Neural cell (in vitro differentiated cells): Measurements from ENCODE around the gene TAOK2. TPM values are rescaled to one million over a fixed set of nuclear protein-coding genes. Genes with fewer than 3 reads are reported as not detected.

Source experiments
- H2AFZ ChIP-seq: fragments of 200-600, 300-800 bp; sonication (generic), shearing (Covaris generic); 2 replicates; pipeline ENCODE4 v1.6.0; 2014; ENCODE audit warnings: low read depth, mild to moderate bottlenecking, antibody characterized with exemption, low read length, moderate library complexity
- H3F3A ChIP-seq: fragments of 200-600 bp; shearing (Covaris generic); 2 replicates; pipeline ENCODE4 v1.6.1; 2016; ENCODE audit warnings: mild to moderate bottlenecking, moderate library complexity, mixed read lengths, antibody characterized with exemption, low read length; ENCODE audit not compliant: insufficient read depth, poor library complexity, severe bottlenecking
- H3K27ac ChIP-seq: fragments of 200-600, 300-800 bp; sonication (generic), shearing (Covaris generic); 2 replicates; pipeline ENCODE4 v1.5.1; 2014; ENCODE audit warnings: mild to moderate bottlenecking, low read length, moderate library complexity
- H3K27me3 ChIP-seq: fragments of 300-800, 200-600 bp; sonication (generic), shearing (Covaris generic); 2 replicates; pipeline ENCODE4 v1.6.0; 2014; ENCODE audit warnings: mild to moderate bottlenecking, low read depth, low read length, moderate library complexity; ENCODE audit not compliant: insufficient read depth
- H3K36me3 ChIP-seq: fragments of 300-800, 200-600 bp; sonication (generic), shearing (Covaris generic); 2 replicates; pipeline ENCODE4 v1.5.1; 2014; ENCODE audit warnings: mild to moderate bottlenecking, antibody characterized with exemption, low read length, moderate library complexity; ENCODE audit not compliant: insufficient read depth
- H3K4me2 ChIP-seq: fragments of 300-800, 200-600 bp; sonication (generic), shearing (Covaris generic); 2 replicates; pipeline ENCODE4 v1.6.0; 2014; ENCODE audit warnings: mild to moderate bottlenecking, low read length
- H3K4me3 ChIP-seq: fragments of 300-800, 200-600 bp; sonication (generic), shearing (Covaris generic); 2 replicates; pipeline ENCODE4 v1.5.1; 2014; ENCODE audit warnings: mild to moderate bottlenecking, low read length, moderate library complexity
- H3K79me2 ChIP-seq: fragments of 200-600 bp; shearing (Covaris generic); replicated peaks from 2 replicates; pipeline ENCODE4 v1.6.0; 2014; ENCODE audit warnings: mild to moderate bottlenecking, low read length, moderate library complexity; ENCODE audit not compliant: insufficient read depth
- H3K9ac ChIP-seq: fragments of 300-800, 200-600 bp; sonication (generic), shearing (Covaris generic); 2 replicates; pipeline ENCODE4 v1.6.1; 2016; ENCODE audit warnings: mild to moderate bottlenecking, low read length, mixed read lengths
- H3K9me2 ChIP-seq: fragments of 200-600 bp; shearing (Covaris generic); 2 replicates; pipeline ENCODE4 v1.6.1; 2016; ENCODE audit warnings: mild to moderate bottlenecking, low read length, mixed read lengths; ENCODE audit not compliant: insufficient read depth
- H3K9me3 ChIP-seq: fragments of 200-600, 300-800 bp; sonication (generic), shearing (Covaris generic); 2 replicates; pipeline ENCODE4 v1.6.1; 2016; ENCODE audit warnings: mild to moderate bottlenecking, mixed run types, low read length, moderate library complexity, mixed read lengths
- H4K20me1 ChIP-seq: fragments of 200-600 bp; shearing (Covaris generic); 2 replicates; pipeline ENCODE4 v1.6.1; 2016; ENCODE audit warnings: mild to moderate bottlenecking, mixed run types; ENCODE audit not compliant: insufficient read depth
- EP300 ChIP-seq: fragments of 450-650 bp; conservative IDR thresholded peaks from 2 replicates; pipeline ENCODE4 v1.6.1; 2014; ENCODE audit warnings: antibody characterized with exemption, mild to moderate bottlenecking, moderate library complexity; ENCODE audit not compliant: poor library complexity, severe bottlenecking
- EZH2 ChIP-seq: fragments of 200-600, 300-800 bp; shearing (Covaris generic), sonication (generic); IDR thresholded peaks from 2 replicates; pipeline ENCODE4 v1.6.1; 2014; ENCODE audit warnings: antibody characterized with exemption, low read length, borderline replicate concordance, mild to moderate bottlenecking; ENCODE audit not compliant: insufficient read depth, poor library complexity, severe bottlenecking
- MXI1 ChIP-seq: fragments of 450-650 bp; conservative IDR thresholded peaks from 2 replicates; pipeline ENCODE4 v1.6.1; 2014; ENCODE audit warnings: antibody characterized with exemption, mild to moderate bottlenecking; ENCODE audit not compliant: poor library complexity, severe bottlenecking
- POLR2AphosphoS5 ChIP-seq: IDR thresholded peaks from 2 replicates; pipeline ENCODE4 v1.6.1; 2012
- RAD21 ChIP-seq: fragments of 450-650 bp; conservative IDR thresholded peaks from 2 replicates; pipeline ENCODE4 v1.6.1; 2014; ENCODE audit warnings: antibody characterized with exemption, mild to moderate bottlenecking, moderate library complexity
- SMC3 ChIP-seq: fragments of 450-650 bp; conservative IDR thresholded peaks from 2 replicates; pipeline ENCODE4 v1.6.1; 2014; ENCODE audit warnings: antibody characterized with exemption, mild to moderate bottlenecking, moderate library complexity; ENCODE audit not compliant: poor library complexity
- TAF1 ChIP-seq: IDR thresholded peaks from 2 replicates; pipeline ENCODE4 v1.6.1; 2012; ENCODE audit warnings: low read depth
- polyA plus RNA-seq: library from polyadenylated mRNA; depleted of rRNA; stranded (reverse); fragments of >200 nt; gene quantifications from 2 replicates; pipeline ENCODE4 v1.2.3, GENCODE V29; 2014
- TF ChIP-seq, protein P1 (sequence below): IDR thresholded peaks from 2 replicates; pipeline ENCODE4 v1.6.1; 2012; ENCODE audit warnings: borderline replicate concordance
- TF ChIP-seq, protein P2 (sequence below): fragments of 450-650 bp; IDR thresholded peaks from 2 replicates; pipeline ENCODE4 v1.5.1; 2014; ENCODE audit warnings: antibody characterized with exemption, mild to moderate bottlenecking, moderate library complexity; ENCODE audit not compliant: poor library complexity, severe bottlenecking

TAOK2 gene
- polyA plus RNA-seq, 1 donor from 2014 or later: 62.7 TPM

DNA sequence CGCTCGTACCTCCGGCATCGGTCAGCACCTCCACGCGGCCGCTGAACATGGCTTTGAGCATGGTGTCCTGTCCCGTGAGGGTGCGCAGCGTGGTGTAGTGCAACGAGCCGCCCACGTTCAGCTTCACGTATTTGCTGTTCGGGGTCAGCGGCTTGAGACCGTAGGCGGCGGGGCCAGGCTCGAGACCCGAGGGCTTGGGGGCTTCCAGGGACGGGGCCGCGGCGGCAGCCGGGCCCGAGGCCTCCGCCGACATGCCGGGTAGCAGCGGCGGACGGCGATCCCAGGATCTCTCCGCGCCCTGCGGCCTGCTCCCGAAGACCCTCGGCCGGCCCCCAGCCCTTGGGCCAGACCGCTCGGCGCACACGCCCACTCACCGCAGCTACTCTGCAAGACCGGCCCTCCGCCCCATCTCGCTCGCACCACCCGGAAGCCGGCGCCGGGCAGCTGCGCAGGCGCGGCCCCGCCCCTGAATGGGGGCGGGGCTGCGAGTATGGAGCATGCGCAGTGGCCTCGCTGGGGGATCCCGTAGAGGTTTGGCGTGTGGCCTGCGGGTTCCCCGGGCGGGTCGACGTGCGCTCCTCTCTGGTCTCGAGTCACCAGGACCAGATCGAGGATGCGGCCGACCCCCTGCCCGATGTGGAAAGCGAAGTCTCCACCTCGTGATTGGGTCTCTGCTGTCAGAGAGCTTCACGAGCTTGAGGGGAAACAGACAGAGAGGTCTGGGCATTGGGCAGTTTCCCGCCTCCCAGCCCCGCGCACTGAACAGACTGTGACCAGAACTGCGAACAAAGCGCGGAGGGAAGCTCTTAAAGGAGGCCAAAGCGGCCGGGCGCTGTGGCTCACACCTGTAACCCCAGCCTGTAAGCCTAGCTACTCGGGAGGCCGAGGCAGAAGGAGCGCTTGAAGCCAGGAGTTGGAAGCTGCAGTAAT lies 47.6 kb upstream of the TAOK2 start, which contains the start of gene KCTD13:
Gene KCTD13, minus strand, starts transcription at position 446 of the 930 bp plus-strand sequence. Its CDS starts 193 bp downstream, at position 253.
- peak within 1 kb of the TSS; percentile 82 for H3K9ac ChIP-seq
- H3K36me3 ChIP-seq: no peaks in the 10 kb centered on the region
- no peaks in the 10 kb centered on the region for H3K9me3 ChIP-seq
- H3K9me2 ChIP-seq: no peaks in the 10 kb centered on the region
- peak within 1 kb of the TSS; percentile 89 for H2AFZ ChIP-seq
- peak within 1 kb of the TSS; percentile 84 for H3K27ac ChIP-seq
- TF ChIP-seq POLR2AphosphoS5: peak; percentile 96
- no peak for TF ChIP-seq EZH2
- peak; percentile 9 for TF ChIP-seq RAD21
- no peak for TF ChIP-seq EP300
- TF ChIP-seq, protein P1, sequence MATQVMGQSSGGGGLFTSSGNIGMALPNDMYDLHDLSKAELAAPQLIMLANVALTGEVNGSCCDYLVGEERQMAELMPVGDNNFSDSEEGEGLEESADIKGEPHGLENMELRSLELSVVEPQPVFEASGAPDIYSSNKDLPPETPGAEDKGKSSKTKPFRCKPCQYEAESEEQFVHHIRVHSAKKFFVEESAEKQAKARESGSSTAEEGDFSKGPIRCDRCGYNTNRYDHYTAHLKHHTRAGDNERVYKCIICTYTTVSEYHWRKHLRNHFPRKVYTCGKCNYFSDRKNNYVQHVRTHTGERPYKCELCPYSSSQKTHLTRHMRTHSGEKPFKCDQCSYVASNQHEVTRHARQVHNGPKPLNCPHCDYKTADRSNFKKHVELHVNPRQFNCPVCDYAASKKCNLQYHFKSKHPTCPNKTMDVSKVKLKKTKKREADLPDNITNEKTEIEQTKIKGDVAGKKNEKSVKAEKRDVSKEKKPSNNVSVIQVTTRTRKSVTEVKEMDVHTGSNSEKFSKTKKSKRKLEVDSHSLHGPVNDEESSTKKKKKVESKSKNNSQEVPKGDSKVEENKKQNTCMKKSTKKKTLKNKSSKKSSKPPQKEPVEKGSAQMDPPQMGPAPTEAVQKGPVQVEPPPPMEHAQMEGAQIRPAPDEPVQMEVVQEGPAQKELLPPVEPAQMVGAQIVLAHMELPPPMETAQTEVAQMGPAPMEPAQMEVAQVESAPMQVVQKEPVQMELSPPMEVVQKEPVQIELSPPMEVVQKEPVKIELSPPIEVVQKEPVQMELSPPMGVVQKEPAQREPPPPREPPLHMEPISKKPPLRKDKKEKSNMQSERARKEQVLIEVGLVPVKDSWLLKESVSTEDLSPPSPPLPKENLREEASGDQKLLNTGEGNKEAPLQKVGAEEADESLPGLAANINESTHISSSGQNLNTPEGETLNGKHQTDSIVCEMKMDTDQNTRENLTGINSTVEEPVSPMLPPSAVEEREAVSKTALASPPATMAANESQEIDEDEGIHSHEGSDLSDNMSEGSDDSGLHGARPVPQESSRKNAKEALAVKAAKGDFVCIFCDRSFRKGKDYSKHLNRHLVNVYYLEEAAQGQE: peak; percentile 81
- TF ChIP-seq MXI1: peak; percentile 86
- peak; percentile 78 for TF ChIP-seq TAF1
- TF ChIP-seq, protein P2, sequence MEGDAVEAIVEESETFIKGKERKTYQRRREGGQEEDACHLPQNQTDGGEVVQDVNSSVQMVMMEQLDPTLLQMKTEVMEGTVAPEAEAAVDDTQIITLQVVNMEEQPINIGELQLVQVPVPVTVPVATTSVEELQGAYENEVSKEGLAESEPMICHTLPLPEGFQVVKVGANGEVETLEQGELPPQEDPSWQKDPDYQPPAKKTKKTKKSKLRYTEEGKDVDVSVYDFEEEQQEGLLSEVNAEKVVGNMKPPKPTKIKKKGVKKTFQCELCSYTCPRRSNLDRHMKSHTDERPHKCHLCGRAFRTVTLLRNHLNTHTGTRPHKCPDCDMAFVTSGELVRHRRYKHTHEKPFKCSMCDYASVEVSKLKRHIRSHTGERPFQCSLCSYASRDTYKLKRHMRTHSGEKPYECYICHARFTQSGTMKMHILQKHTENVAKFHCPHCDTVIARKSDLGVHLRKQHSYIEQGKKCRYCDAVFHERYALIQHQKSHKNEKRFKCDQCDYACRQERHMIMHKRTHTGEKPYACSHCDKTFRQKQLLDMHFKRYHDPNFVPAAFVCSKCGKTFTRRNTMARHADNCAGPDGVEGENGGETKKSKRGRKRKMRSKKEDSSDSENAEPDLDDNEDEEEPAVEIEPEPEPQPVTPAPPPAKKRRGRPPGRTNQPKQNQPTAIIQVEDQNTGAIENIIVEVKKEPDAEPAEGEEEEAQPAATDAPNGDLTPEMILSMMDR: no peak
- no peak for TF ChIP-seq SMC3
- no peaks in the 10 kb centered on the region for H3K27me3 ChIP-seq
- H3K4me2 ChIP-seq: peak within 1 kb of the TSS; percentile 92
- peaks cover 9% of the 10 kb centered on the region for H3K79me2 ChIP-seq
- no peaks in the 10 kb centered on the region for H4K20me1 ChIP-seq
- peaks cover 3% of the 10 kb centered on the region for H3F3A ChIP-seq
- peak within 1 kb of the TSS; percentile 94 for H3K4me3 ChIP-seq

DNA sequence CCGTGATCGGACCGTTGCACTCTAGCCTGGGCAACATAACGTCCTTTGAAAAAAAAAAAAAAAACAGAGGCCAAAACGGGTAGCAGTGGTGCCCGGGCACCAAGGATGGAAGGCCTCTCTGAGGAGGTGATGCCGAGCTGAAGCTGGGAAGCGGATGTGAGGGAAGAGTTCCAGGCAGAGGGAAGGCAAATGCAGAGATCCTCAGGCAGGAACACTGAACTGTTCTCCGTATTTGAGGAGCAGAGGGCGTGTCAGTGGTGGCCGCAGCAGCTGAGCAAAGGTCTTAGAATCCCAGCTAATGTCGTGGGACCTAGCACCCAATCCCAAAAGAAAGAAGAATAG lies 47.0 kb upstream of the TAOK2 start:
- Histone ChIP-seq H2AFZ (peak overlapping the region; percentile 89), H3K27me3 (no peaks in the 10 kb centered on the region), H3K4me2 (peak overlapping the region; percentile 71), H3K9me3 (no peaks in the 10 kb centered on the region), H3K9me2 (no peaks in the 10 kb centered on the region), H3K9ac (peak overlapping the region; percentile 82), H3K27ac (peak overlapping the region; percentile 84), H3F3A (peaks cover 3% of the 10 kb centered on the region), H3K36me3 (no peaks in the 10 kb centered on the region), H4K20me1 (no peaks in the 10 kb centered on the region), H3K79me2 (peaks cover 9% of the 10 kb centered on the region), H3K4me3 (peak overlapping the region; percentile 94)
- TF ChIP-seq TAF1 (peak; percentile 59), EP300 (no peak), RAD21 (peak; percentile 1)
- TF ChIP-seq, protein P1: no peak
